NCI-H748 (cell line): ENCODE measurements around the gene ADGRA3.

ENCODE experiments used
- DNase-seq: peaks from one replicate; lab custom pipeline; 2025; ENCODE audit not compliant: unreplicated experiment; lab: John Stamatoyannopoulos, UW

The ADGRA3 gene

GRCh38 chr4:22372986-22373385 is 142.9 kb downstream of the ADGRA3 start:
- DNase-seq = peak; percentile 53

GRCh38 chr4:22369901-22370562 is 145.8 kb downstream of the ADGRA3 start:
- no peak for DNase-seq

- no peak for DNase-seq
These were observed 152.1 kb downstream of the ADGRA3 start for GRCh38 chr4:22363787-22364186.

GRCh38 chr4:22363036-22363435 is 152.8 kb downstream of the ADGRA3 start:
- DNase-seq = no peak

- peak; percentile 56 for DNase-seq
These were observed 158.8 kb downstream of the ADGRA3 start for GRCh38 chr4:22356987-22357596.

- no peak for DNase-seq
These were observed 167.5 kb downstream of the ADGRA3 start for GRCh38 chr4:22348410-22348809.

- no peak for DNase-seq
These were observed 170.2 kb downstream of the ADGRA3 start for GRCh38 chr4:22345678-22346077.

GRCh38 chr4:22345055-22345454 is 170.8 kb downstream of the ADGRA3 start:
- DNase-seq = no peak

GRCh38 chr4:22343606-22344005 is 172.3 kb downstream of the ADGRA3 start:
- no peak for DNase-seq

- DNase-seq = no peak
These were observed 176.4 kb downstream of the ADGRA3 start for GRCh38 chr4:22339491-22339890.

GRCh38 chr4:22338796-22339195 is 177.1 kb downstream of the ADGRA3 start:
- DNase-seq = no peak
